Ascending aorta (tissue), 2 donors: ENCODE results near the gene KLK3. TPM values are rescaled to one million over a fixed set of nuclear protein-coding genes. Genes with fewer than 3 reads are reported as not detected.

Source experiments
- DNase-seq, 2 donors: peaks; one replicate each; pipeline ENCODE4 v3.0.0-alpha.2; 2019; ENCODE audit warnings: low spot score in 2 of 2
- H3K27ac ChIP-seq, 2 donors: fragments of 200-600 bp; sonication (generic); one replicate each; pipeline ENCODE4 v1.5.1; 2016 to 2017; ENCODE audit warnings: mild to moderate bottlenecking in 1 of 2
- H3K27me3 ChIP-seq: fragments of 200-600 bp; sonication (generic); one replicate; pipeline ENCODE4 v1.5.1; 2017
- H3K36me3 ChIP-seq, 2 donors: fragments of 200-600 bp; sonication (generic); one replicate each; pipeline ENCODE4 v1.5.1; 2016
- H3K4me1 ChIP-seq, 2 donors: fragments of 200-600 bp; sonication (generic); one replicate each; pipeline ENCODE4 v1.5.1; 2016 to 2017; ENCODE audit warnings: mild to moderate bottlenecking in 1 of 2
- H3K4me3 ChIP-seq, 2 donors: fragments of 200-600 bp; sonication (generic); one replicate each; pipeline ENCODE4 v1.5.1; 2016 to 2017; ENCODE audit warnings: mild to moderate bottlenecking in 1 of 2
- H3K9me3 ChIP-seq, 2 donors: fragments of 200-600 bp; sonication (generic); one replicate each; pipeline ENCODE4 v1.5.1; 2016
- intact Hi-C: fragments of 100-400 bp; cut with DNase I; formaldehyde crosslinking; loops from one replicate; pipeline ENCODE4 v1.15.1; 2023
- total RNA-seq: library from RNA; depleted of rRNA; stranded (reverse); fragments of >200 nt; gene quantifications from one replicate; pipeline ENCODE4 v1.1.0, GENCODE V29; 2016
- TF ChIP-seq, protein P1 (sequence below), 3 experiments: fragments of 200-600 bp in 2 of 3; fragments of 450-650 bp in 1 of 3; sonication (generic) in 2 of 3; IDR thresholded peaks; one replicate each; pipeline ENCODE4 v1.5.1; 2016 to 2019; ENCODE audit warnings: antibody characterized with exemption in 3 of 3, mild to moderate bottlenecking in 1 of 3, moderate library complexity in 1 of 3

KLK3 gene
- total RNA-seq, 1 donor from 2014 or later: not detected

DNA sequence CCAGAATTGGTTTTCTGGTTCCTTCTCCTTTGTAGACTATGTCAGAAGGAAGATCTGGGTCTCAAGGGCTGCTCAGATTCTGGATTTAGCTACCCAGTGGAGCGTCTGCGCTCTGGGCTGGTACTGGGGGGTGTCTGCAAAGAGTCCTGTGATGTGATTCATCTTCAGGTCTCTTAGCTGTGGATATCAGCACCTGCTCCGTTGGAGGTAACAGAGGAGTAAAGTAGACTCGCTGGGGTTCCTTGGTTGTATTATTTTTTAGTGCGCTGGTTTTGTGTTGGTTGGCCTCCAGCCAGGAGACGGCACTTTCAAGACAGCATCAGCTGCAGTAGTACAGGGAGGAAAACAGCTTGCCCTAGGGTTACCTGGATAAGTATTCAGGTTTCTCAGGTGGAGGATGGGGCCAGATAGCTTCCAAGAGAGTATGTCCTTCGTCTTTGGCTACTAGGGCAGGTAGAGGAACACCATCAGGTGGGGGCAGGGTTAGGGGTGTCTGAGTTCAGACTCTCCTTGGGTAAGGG lies 11.0 kb upstream of the KLK3 start:
- H3K27ac ChIP-seq: no peak overlapping the region
- peaks cover 0 to 7% of the 10 kb centered on the region in 2 donors for H3K9me3 ChIP-seq
- no peaks in the 10 kb centered on the region for H3K27me3 ChIP-seq
- no peak overlapping the region for H3K4me3 ChIP-seq
- TF ChIP-seq, protein P1, sequence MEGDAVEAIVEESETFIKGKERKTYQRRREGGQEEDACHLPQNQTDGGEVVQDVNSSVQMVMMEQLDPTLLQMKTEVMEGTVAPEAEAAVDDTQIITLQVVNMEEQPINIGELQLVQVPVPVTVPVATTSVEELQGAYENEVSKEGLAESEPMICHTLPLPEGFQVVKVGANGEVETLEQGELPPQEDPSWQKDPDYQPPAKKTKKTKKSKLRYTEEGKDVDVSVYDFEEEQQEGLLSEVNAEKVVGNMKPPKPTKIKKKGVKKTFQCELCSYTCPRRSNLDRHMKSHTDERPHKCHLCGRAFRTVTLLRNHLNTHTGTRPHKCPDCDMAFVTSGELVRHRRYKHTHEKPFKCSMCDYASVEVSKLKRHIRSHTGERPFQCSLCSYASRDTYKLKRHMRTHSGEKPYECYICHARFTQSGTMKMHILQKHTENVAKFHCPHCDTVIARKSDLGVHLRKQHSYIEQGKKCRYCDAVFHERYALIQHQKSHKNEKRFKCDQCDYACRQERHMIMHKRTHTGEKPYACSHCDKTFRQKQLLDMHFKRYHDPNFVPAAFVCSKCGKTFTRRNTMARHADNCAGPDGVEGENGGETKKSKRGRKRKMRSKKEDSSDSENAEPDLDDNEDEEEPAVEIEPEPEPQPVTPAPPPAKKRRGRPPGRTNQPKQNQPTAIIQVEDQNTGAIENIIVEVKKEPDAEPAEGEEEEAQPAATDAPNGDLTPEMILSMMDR (IDR thresholded peaks at IDR 0.05): no peak
- DNase-seq: no peak
- no peaks in the 10 kb centered on the region for H3K4me1 ChIP-seq
- intact Hi-C loops: no loop called here
- H3K36me3 ChIP-seq: no peaks in the 10 kb centered on the region

DNA sequence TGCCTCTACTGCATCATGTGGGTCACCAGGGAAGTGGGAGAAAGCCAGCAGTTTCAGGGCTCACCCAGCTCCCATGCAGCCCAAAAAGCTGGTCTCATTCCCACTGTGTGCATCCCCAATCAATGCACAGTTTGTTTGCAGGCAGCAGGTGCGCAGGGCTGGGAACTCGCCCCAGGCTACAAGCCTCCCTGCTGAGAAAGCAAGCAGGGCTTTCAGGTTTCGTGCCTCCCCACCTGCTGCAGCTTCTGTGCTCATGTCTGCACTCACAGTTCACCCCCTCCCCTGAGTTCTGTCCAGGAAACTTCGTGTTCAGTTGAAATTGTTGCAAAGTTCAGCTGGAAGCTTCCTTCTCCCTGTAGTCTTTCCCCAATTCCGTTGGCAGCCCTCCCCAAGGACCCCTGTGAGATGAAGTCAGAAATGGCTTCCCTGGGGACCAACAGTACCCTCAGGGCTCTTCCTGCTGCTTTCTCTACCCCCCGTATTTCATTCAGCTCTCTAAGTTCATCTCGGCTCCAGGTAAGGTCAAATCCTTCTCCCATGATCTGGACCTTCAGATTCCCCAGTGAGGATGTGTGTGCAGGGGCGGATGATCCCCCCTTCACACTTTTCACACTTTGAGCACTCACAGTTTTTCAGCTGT lies 10.3 kb upstream of the KLK3 start:
- no peak for DNase-seq
- Histone ChIP-seq H3K4me1 (no peaks in the 10 kb centered on the region), H3K27me3 (no peaks in the 10 kb centered on the region), H3K36me3 (no peaks in the 10 kb centered on the region), H3K4me3 (no peak overlapping the region), H3K27ac (no peak overlapping the region), H3K9me3 (peaks cover 0 to 7% of the 10 kb centered on the region in 2 donors)
- intact Hi-C loops: no loop called here
- TF ChIP-seq, protein P1 (IDR thresholded peaks at IDR 0.05): no peak

DNA sequence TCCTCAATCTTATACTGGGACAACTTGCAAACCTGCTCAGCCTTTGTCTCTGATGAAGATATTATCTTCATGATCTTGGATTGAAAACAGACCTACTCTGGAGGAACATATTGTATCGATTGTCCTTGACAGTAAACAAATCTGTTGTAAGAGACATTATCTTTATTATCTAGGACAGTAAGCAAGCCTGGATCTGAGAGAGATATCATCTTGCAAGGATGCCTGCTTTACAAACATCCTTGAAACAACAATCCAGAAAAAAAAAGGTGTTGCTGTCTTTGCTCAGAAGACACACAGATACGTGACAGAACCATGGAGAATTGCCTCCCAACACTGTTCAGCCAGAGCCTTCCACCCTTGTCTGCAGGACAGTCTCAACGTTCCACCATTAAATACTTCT lies 4.0 kb upstream of the KLK3 start:
- Histone ChIP-seq H3K27ac (no peak overlapping the region), H3K36me3 (no peaks in the 10 kb centered on the region), H3K27me3 (no peaks in the 10 kb centered on the region), H3K9me3 (no peaks in the 10 kb centered on the region), H3K4me3 (no peak overlapping the region), H3K4me1 (no peaks in the 10 kb centered on the region)
- no peak for DNase-seq
- intact Hi-C loops: no loop called here
- TF ChIP-seq, protein P1 (IDR thresholded peaks at IDR 0.05): no peak

DNA sequence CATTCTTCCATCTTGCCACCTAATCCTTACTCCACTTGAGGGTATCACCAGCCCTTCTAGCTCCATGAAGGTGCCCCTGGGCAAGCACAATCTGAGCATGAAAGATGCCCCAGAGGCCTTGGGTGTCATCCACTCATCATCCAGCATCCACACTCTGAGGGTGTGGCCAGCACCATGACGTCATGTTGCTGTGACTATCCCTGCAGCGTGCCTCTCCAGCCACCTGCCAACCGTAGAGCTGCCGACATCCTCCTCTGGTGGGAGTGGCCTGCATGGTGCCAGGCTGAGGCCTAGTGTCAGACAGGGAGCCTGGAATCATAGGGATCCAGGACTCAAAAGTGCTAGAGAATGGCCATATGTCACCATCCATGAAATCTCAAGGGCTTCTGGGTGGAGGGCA lies 3.1 kb upstream of the KLK3 start:
- no peak overlapping the region for H3K4me3 ChIP-seq
- H3K27ac ChIP-seq: no peak overlapping the region
- TF ChIP-seq, protein P1 (IDR thresholded peaks at IDR 0.05): no peak
- no peaks in the 10 kb centered on the region for H3K4me1 ChIP-seq
- no peaks in the 10 kb centered on the region for H3K36me3 ChIP-seq
- H3K9me3 ChIP-seq: no peaks in the 10 kb centered on the region
- no peak for DNase-seq
- intact Hi-C loops: no loop called here
- H3K27me3 ChIP-seq: no peaks in the 10 kb centered on the region

DNA sequence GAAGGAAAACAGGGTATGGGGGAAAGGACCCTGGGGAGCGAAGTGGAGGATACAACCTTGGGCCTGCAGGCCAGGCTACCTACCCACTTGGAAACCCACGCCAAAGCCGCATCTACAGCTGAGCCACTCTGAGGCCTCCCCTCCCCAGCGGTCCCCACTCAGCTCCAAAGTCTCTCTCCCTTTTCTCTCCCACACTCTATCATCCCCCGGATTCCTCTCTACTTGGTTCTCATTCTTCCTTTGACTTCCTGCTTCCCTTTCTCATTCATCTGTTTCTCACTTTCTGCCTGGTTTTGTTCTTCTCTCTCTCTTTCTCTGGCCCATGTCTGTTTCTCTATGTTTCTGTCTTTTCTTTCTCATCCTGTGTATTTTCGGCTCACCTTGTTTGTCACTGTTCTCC lies 2.7 kb downstream of the KLK3 start:
- no peaks in the 10 kb centered on the region for H3K36me3 ChIP-seq
- H3K4me1 ChIP-seq: no peaks in the 10 kb centered on the region
- no peaks in the 10 kb centered on the region for H3K27me3 ChIP-seq
- no peak overlapping the region for H3K4me3 ChIP-seq
- no peak overlapping the region for H3K27ac ChIP-seq
- no peak for DNase-seq
- intact Hi-C loops: no loop called here
- TF ChIP-seq, protein P1 (IDR thresholded peaks at IDR 0.05): no peak
- H3K9me3 ChIP-seq: no peaks in the 10 kb centered on the region
